ENCODE results near the gene TP63. TPM values are rescaled to one million over a fixed set of nuclear protein-coding genes. Genes with fewer than 3 reads are reported as not detected.

TP63 gene
- total RNA-seq, 1 donor from 2014 or later = 5.8 TPM

- H3K27me3 Mint-ChIP-seq = no peaks in the 10 kb centered on the region
- H3K27ac Mint-ChIP-seq = no peak overlapping the region
- H3K9me3 Mint-ChIP-seq = no peaks in the 10 kb centered on the region
- H3K4me1 Mint-ChIP-seq (ENCODE audit: unreplicated experiment) = no peaks in the 10 kb centered on the region
- TF ChIP-seq CTCF (conservative IDR thresholded peaks at IDR 0.05) = no peak
- no peak for DNase-seq (ENCODE audit: extremely low spot score, unreplicated experiment)
- no peaks in the 10 kb centered on the region for H3K36me3 Mint-ChIP-seq
- no peak overlapping the region for H3K4me3 Mint-ChIP-seq
Measured at GRCh38 chr3:189626286-189626685, 4.9 kb upstream of the TP63 start.

- Mint-ChIP-seq H3K36me3 (no peaks in the 10 kb centered on the region), H3K27ac (no peak overlapping the region), H3K4me1 (ENCODE audit: unreplicated experiment) (no peaks in the 10 kb centered on the region), H3K9me3 (no peaks in the 10 kb centered on the region), H3K4me3 (no peak overlapping the region), H3K27me3 (peaks cover 3% of the 10 kb centered on the region)
- TF ChIP-seq CTCF (conservative IDR thresholded peaks at IDR 0.05) = no peak
- DNase-seq (ENCODE audit: extremely low spot score, unreplicated experiment) = no peak
Measured at GRCh38 chr3:189629803-189630455, 1.3 kb upstream of the TP63 start.

DNA sequence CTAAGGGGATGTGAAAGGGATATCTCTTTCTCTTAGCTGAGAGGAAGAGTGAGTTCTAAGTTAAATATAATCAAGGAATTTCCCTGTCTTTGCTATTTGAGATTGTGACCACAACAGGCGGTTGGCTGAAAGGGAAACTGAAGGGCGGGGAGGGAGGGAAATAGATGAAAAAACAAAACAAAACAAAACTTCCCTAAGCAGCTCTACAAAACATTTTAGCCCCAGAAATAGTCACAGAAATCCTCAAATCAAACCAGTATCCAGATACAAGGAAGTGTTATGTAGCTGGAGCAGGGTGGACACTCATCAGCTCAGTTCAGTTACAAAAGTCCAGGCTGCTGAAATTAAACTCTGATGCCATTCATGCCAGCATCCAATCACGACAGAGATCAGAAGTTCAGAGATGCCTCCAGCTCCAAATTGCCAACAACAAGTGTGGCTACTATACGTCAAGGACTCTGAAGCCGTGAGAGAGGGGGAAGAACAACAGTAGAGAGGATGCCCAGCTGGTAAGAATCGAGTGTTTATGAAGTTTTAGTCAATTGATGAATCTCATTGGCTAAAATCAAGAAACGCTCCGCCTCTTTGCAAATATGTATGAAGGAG is 319 bp upstream of the TP63 start:
- TF ChIP-seq CTCF (conservative IDR thresholded peaks at IDR 0.05) = no peak
- Mint-ChIP-seq H3K27me3 (peaks cover 3% of the 10 kb centered on the region), H3K4me3 (no peak overlapping the region), H3K9me3 (no peaks in the 10 kb centered on the region), H3K27ac (no peak overlapping the region), H3K4me1 (ENCODE audit: unreplicated experiment) (no peaks in the 10 kb centered on the region), H3K36me3 (no peaks in the 10 kb centered on the region)
- no peak for DNase-seq (ENCODE audit: extremely low spot score, unreplicated experiment)

- no peak overlapping the region for H3K27ac Mint-ChIP-seq
- H3K4me3 Mint-ChIP-seq = no peak overlapping the region
- no peak for DNase-seq (ENCODE audit: extremely low spot score, unreplicated experiment)
- no peaks in the 10 kb centered on the region for H3K9me3 Mint-ChIP-seq
- no peak for TF ChIP-seq CTCF (conservative IDR thresholded peaks at IDR 0.05)
- H3K36me3 Mint-ChIP-seq = no peaks in the 10 kb centered on the region
- H3K27me3 Mint-ChIP-seq = peaks cover 3% of the 10 kb centered on the region
- H3K4me1 Mint-ChIP-seq (ENCODE audit: unreplicated experiment) = no peaks in the 10 kb centered on the region
Measured at GRCh38 chr3:189631409-189631808, 220 bp downstream of the TP63 start.

- peaks cover 3% of the 10 kb centered on the region for H3K27me3 Mint-ChIP-seq
- DNase-seq (ENCODE audit: extremely low spot score, unreplicated experiment) = no peak
- H3K36me3 Mint-ChIP-seq = no peaks in the 10 kb centered on the region
- no peaks in the 10 kb centered on the region for H3K4me1 Mint-ChIP-seq (ENCODE audit: unreplicated experiment)
- H3K4me3 Mint-ChIP-seq = no peak overlapping the region
- TF ChIP-seq CTCF (conservative IDR thresholded peaks at IDR 0.05) = no peak
- H3K27ac Mint-ChIP-seq = no peak overlapping the region
- no peaks in the 10 kb centered on the region for H3K9me3 Mint-ChIP-seq
Measured at GRCh38 chr3:189632242-189632641, 1.1 kb downstream of the TP63 start.
